ENCODE data around the gene CLASP2.

GRCh38 chr3:33523093-33523667, 194.9 kb downstream of the CLASP2 start:
- no peak for TF ChIP-seq CTCF (IDR thresholded peaks at IDR 0.05)
- TF ChIP-seq POLR2A (IDR thresholded peaks at IDR 0.05): no peak

All from body of pancreas (tissue), 4 donors.